GM12872 (cell line): ENCODE data around the gene EPHA5.

ENCODE experiments used
- TF ChIP-seq, protein P1 (sequence below): IDR thresholded peaks from 3 replicates; pipeline ENCODE4 v1.5.1; 2011; ENCODE audit warnings: low read depth, mild to moderate bottlenecking, low read length, moderate library complexity; ENCODE audit not compliant: insufficient read depth

Gene EPHA5

GRCh38 chr4:65623506-65623905 is 46.8 kb downstream of the EPHA5 start:
- TF ChIP-seq, protein P1, sequence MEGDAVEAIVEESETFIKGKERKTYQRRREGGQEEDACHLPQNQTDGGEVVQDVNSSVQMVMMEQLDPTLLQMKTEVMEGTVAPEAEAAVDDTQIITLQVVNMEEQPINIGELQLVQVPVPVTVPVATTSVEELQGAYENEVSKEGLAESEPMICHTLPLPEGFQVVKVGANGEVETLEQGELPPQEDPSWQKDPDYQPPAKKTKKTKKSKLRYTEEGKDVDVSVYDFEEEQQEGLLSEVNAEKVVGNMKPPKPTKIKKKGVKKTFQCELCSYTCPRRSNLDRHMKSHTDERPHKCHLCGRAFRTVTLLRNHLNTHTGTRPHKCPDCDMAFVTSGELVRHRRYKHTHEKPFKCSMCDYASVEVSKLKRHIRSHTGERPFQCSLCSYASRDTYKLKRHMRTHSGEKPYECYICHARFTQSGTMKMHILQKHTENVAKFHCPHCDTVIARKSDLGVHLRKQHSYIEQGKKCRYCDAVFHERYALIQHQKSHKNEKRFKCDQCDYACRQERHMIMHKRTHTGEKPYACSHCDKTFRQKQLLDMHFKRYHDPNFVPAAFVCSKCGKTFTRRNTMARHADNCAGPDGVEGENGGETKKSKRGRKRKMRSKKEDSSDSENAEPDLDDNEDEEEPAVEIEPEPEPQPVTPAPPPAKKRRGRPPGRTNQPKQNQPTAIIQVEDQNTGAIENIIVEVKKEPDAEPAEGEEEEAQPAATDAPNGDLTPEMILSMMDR: no peak

- TF ChIP-seq, protein P1: no peak
These were observed 52.9 kb downstream of the EPHA5 start for GRCh38 chr4:65617416-65617815.

DNA sequence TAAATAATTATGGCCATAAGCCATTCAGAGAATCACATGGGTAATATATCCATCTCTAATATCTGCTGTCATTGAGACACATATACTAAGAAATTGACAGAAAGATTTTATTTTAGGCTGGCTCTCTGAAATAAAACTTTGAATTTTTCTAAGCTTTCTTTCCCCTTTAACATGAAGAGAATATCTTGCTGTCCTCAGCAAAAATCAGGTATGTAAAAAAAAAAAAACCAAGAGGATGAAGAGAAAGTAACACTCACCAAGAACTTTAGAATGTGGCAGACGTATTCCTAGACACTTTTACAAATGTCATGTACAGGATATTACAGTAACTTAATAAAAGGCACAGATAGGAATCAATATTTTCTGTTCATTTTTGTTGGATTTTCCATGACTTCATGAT is 65.8 kb downstream of the EPHA5 start:
- TF ChIP-seq, protein P1: no peak

DNA sequence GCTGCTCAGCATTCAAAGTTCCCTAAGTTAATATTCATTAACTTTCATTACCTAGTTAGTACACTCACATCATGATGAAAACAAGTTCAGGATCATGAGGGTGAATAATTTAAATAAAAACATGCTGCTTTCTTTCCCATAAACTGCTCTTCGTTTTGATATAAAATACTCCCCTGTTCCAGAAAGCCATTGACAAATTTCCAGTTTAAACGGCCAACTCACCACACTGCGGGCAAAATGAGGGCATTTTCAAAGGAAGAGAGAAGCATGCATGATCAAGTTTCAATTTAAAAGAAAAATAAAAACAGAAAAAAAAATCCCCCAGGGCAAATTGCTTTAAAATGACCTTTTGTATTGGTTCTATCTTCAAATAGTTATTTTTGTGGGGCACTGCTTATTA is 69.6 kb downstream of the EPHA5 start:
- TF ChIP-seq, protein P1: no peak

DNA sequence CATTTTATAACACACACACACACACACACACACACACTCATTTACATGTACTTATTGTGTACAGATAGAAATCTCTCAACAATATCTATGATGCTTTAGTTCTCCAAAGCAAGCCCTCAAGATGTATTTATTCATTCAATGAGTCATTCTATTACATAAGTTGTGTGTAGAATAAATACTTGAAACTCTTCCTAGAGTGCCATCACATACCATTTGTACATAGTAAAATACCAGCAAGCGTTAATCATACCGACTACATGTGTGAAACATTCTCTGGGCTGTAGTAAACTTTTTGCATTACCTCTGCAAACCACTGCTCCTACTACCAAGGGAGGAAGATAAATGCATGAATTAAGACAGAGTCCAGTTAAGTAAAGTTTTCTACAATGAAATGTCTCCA is 70.9 kb downstream of the EPHA5 start:
- TF ChIP-seq, protein P1: no peak

GRCh38 chr4:65597697-65598096 is 72.6 kb downstream of the EPHA5 start:
- TF ChIP-seq, protein P1: no peak

DNA sequence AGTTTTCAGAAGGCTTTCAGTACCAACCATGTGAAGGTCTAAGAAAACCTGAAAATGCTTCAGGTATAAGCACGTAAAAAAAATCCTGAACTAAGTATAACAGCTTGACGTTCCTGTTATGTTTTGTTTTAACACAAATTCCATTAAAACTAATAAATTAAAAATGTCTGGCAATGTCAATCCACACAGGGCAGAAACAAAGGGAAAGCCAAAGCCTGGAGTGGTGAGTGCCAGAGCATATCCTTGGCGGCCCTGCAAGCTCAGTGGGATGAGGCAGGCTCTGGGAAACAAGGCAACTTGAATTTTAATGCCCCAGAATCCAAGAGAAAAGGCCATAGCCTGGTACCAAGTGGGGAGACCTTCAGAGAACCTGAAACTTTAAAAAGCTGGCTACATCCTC is 78.2 kb downstream of the EPHA5 start:
- TF ChIP-seq, protein P1: no peak

DNA sequence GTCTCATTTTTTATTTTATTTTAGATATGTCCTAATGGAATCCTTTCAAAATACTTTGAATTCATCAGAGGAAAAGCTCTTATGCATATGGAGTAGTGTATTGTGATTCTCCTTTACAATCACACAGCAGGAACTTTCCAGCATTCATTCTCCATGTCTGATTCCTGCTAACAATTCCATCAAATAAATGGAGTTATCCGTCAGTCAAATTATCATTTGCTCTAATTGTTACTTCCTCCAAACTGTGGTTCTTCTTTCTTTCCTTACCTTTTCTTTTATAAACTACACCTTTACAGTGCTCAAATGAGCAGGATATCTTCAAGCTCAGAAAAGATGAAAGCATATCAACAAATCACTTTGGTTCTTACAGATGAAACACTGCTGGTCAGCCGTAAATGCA is 80.4 kb downstream of the EPHA5 start:
- TF ChIP-seq, protein P1: no peak
